Uterus (tissue), 4 donors: ENCODE data around the gene JMJD8. TPM values are rescaled to one million over a fixed set of nuclear protein-coding genes. Genes with fewer than 3 reads are reported as not detected.

Experiments used
- DNase-seq, 2 donors: peaks; one replicate each; pipeline ENCODE4 v3.0.0-alpha.2; 2019 to 2020
- H3K27ac ChIP-seq, 2 donors: fragments of 200-600 bp; sonication (generic); 1 replicate in 1 of 2; 2 replicates in 1 of 2; pipeline ENCODE4 v1.5.1; 2016 to 2018
- H3K27me3 ChIP-seq, 2 donors: fragments of 200-600 bp; sonication (generic); one replicate each; pipeline ENCODE4 v1.5.1; 2018 to 2019; ENCODE audit warnings: control low read depth in 1 of 2
- H3K36me3 ChIP-seq, 2 donors: fragments of 200-600 bp; sonication (generic); one replicate each; pipeline ENCODE4 v1.5.1; 2019; ENCODE audit warnings: control low read depth in 1 of 2
- H3K4me1 ChIP-seq, 2 donors: fragments of 200-600 bp; sonication (generic); one replicate each; pipeline ENCODE4 v1.5.1; 2018 to 2019; ENCODE audit warnings: control low read depth in 1 of 2
- H3K4me3 ChIP-seq, 2 donors: fragments of 200-600 bp; sonication (generic); 1 replicate in 1 of 2; 2 replicates in 1 of 2; pipeline ENCODE4 v1.5.1; 2018 to 2019; ENCODE audit warnings: mild to moderate bottlenecking in 1 of 2
- H3K9me3 ChIP-seq, 2 donors: fragments of 200-600 bp; sonication (generic); one replicate each; pipeline ENCODE4 v1.5.1; 2019; ENCODE audit warnings: control low read depth in 1 of 2
- CTCF ChIP-seq, 4 experiments: fragments of 200-600 bp in 2 of 4; fragments of 450-650 bp in 2 of 4; sonication (generic) in 2 of 4; IDR thresholded peaks; one replicate each; pipeline ENCODE4 v1.5.1; 2016 to 2019; ENCODE audit warnings: antibody characterized with exemption in 4 of 4, mild to moderate bottlenecking in 2 of 4, moderate library complexity in 1 of 4
- POLR2A ChIP-seq, 2 donors: fragments of 450-650 bp; IDR thresholded peaks; one replicate each; pipeline ENCODE4 v1.6.1; 2016; ENCODE audit warnings: antibody characterized with exemption in 2 of 2, mild to moderate bottlenecking in 1 of 2, moderate library complexity in 1 of 2
- intact Hi-C: fragments of 100-400 bp; cut with DNase I; formaldehyde crosslinking; loops from one replicate; pipeline ENCODE4 v1.15.1; 2023; ENCODE audit warnings: low total_unique reads
- total RNA-seq, 4 donors: library from RNA; depleted of rRNA in 3 of 4; stranded (reverse); fragments of >200 nt in 3 of 4; gene quantifications; one replicate each; pipeline versions ENCODE4 v1.1.0 to v1.2.4, GENCODE V29; 2014 to 2023
- donor health status: DM: yes; HTN: yes; CAD: no.

JMJD8 gene
- total RNA-seq, 4 donors from 2014 or later, result 45.6 to 111 (median 57.4) TPM

DNA sequence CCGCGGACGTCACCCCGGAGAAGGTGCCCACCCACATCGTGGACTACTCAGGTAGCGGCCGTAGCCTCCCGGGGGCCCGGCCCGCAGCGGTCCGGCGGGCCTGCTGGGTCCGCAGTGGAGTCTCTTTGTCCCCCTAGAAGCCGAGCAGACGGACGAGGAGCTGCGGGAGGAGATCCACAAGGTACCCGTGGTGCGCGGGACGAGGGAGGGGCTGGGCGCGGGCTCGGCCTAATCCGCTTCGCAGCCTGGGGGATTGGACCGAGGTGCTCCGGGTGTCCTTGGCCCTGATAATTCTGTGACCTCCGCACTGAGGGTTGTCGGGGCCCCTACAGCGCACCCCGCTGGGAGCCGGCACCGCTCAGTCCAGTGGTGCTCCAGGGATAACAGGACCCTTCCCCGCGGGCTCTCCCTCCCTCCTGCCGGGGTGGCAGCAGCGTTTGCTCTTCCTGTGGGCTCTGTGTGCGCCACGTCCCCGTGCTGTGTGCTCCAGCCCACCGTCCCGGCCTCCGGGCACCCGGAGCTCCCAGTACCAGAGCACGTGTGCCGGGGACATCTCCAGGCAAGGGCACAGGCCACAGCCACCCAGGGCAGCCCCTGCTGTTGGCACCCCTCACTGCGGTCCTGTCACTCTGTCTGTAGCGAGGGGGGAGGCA, 15.5 kb downstream of the JMJD8 start:
- H3K27ac ChIP-seq, result peak overlapping the region; percentile 85 to 89
- intact Hi-C loops, result loop anchor here (10.0 kb wide), 1 partner anchor 94 kb away; no protein-coding TSS in a partner anchor
- H3K36me3 ChIP-seq, result no peaks in the 10 kb centered on the region
- no peak for DNase-seq
- peaks cover 0 to 8% of the 10 kb centered on the region in 2 donors for H3K4me1 ChIP-seq
- H3K4me3 ChIP-seq, result peak overlapping the region; percentile 81 to 88
- TF ChIP-seq CTCF (IDR thresholded peaks at IDR 0.05) (no peak), POLR2A (IDR thresholded peaks at IDR 0.05) (no peak)
- no peaks in the 10 kb centered on the region for H3K27me3 ChIP-seq
- no peaks in the 10 kb centered on the region for H3K9me3 ChIP-seq

DNA sequence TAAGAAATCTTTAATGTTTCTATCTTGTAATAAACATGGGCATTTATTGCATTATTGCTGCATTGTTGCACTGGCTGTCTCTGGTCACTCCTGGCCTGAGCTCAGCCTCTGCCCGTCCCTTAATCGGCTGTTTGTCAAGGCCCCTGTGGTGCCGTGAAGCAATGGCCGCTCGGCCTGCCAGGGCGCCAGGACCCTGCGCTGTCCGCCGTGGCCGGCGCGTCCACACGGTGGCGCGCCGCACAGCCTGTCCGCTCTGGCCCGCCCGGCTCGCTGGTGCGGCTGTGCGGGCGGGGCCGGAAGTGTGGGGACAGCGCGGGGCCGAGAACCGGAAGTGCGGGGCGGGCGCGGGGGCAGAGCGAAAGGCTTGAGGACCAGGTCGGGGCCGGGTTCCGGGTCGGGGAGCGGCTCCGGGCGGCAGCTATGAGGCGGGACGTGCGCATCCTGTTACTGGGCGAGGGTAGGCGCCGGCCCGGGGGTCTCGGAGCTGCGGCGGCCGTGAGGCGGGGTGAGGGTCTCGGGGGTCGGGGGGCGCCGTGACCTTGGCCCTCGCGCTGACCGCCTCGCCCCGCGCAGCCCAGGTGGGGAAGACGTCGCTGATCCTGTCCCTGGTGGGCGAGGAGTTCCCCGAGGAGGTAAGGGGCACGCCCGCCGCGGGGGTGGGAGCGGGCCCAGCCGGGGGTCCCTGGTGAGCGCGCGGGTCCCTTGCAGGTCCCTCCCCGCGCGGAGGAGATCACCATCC, 16.2 kb downstream of the JMJD8 start, which contains the start of gene RHOT2:
TSS of gene RHOT2 (plus strand) at position 353 of the 739 bp plus-strand sequence. CDS start at position 421, 68 bp downstream.
- intact Hi-C loops, result loop anchor here (10.0 kb wide), 1 partner anchor 93 kb away; no protein-coding TSS in a partner anchor

GRCh38 chr16:667113-667779, 16.9 kb downstream of the JMJD8 start:
- TF ChIP-seq POLR2A (IDR thresholded peaks at IDR 0.05) (no peak), CTCF (IDR thresholded peaks at IDR 0.05) (no peak)
- H3K27ac ChIP-seq, result peak overlapping the region; percentile 20 to 89
- no peak for DNase-seq
- peak overlapping the region in 1 of 2 donors; percentile 6 for H3K4me3 ChIP-seq
- no peaks in the 10 kb centered on the region for H3K36me3 ChIP-seq
- intact Hi-C loops, result loop anchor here (10.0 kb wide), 1 partner anchor 92 kb away; no protein-coding TSS in a partner anchor
- H3K9me3 ChIP-seq, result no peaks in the 10 kb centered on the region
- H3K4me1 ChIP-seq, result peaks cover 0 to 8% of the 10 kb centered on the region in 2 donors
- no peaks in the 10 kb centered on the region for H3K27me3 ChIP-seq

More for the DNA sequence above, 16.2 kb downstream of the JMJD8 start, which contains the start of gene RHOT2:
- H3K27me3 ChIP-seq, result no peaks in the 10 kb centered on the region
- peaks cover 0 to 8% of the 10 kb centered on the region in 2 donors for H3K4me1 ChIP-seq
- DNase-seq, result peak; percentile 89 to 93
- H3K36me3 ChIP-seq, result no peaks in the 10 kb centered on the region
- peak; percentile 74 to 99 (median 96) for TF ChIP-seq CTCF (IDR thresholded peaks at IDR 0.05)
- TF ChIP-seq POLR2A (IDR thresholded peaks at IDR 0.05), result peak; percentile 46 to 71
- peak within 1 kb of the TSS; percentile 85 to 89 for H3K27ac ChIP-seq
- no peaks in the 10 kb centered on the region for H3K9me3 ChIP-seq
- H3K4me3 ChIP-seq, result peak within 1 kb of the TSS; percentile 81 to 88

DNA sequence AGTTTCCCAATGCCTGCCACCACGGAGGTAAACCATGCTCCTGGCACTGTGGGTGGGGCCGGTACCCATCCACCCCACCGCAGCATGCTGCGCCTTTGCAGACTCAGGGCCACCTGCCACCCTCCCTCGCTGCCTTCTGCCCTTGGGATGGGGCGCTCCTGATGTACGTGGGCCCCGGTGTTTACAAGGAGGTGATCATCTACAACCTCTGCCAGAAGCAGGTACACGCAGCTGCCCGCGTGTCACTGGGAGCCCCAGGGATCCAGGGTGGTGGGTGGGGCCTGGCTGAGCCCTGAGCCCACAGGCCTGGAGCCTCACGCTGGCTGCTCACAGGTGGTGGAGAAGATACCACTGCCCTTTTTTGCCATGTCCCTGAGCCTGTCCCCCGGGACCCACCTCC, 17.6 kb downstream of the JMJD8 start:
- H3K4me3 ChIP-seq, result no peak overlapping the region
- DNase-seq, result no peak
- no peaks in the 10 kb centered on the region for H3K27me3 ChIP-seq
- intact Hi-C loops, result loop anchor here (10.0 kb wide), 1 partner anchor 92 kb away; no protein-coding TSS in a partner anchor
- H3K9me3 ChIP-seq, result no peaks in the 10 kb centered on the region
- TF ChIP-seq POLR2A (IDR thresholded peaks at IDR 0.05), result no peak
- no peak for TF ChIP-seq CTCF (IDR thresholded peaks at IDR 0.05)
- no peaks in the 10 kb centered on the region for H3K36me3 ChIP-seq
- no peak overlapping the region for H3K27ac ChIP-seq
- peaks cover 0 to 8% of the 10 kb centered on the region in 2 donors for H3K4me1 ChIP-seq
